Activated CD8-positive, alpha-beta T cell treated with anti-CD3 and anti-CD28 coated beads for 36 hours (primary cell): ENCODE data around the gene FRMD4B. TPM values are rescaled to one million over a fixed set of nuclear protein-coding genes. Genes with fewer than 3 reads are reported as not detected.

Experiments used
- ATAC-seq: fragments of 200-7000 bp; cut with Tn5 transposase; one replicate; pipeline ENCODE4 v1.10.0; 2021; ENCODE audit warnings: mild to moderate bottlenecking, moderate library complexity
- CTCF ChIA-PET: fragments of 350-600 bp; sonication (Branson Sonifier 250); formaldehyde crosslinking; loops from one replicate; lab custom pipeline; 2021; ENCODE audit warnings: antibody characterized with exemption; lab: Charles Lee
- POLR2A ChIA-PET: fragments of 350-600 bp; sonication (Branson Sonifier 250); formaldehyde crosslinking; loops from one replicate; lab custom pipeline; 2021; ENCODE audit warnings: antibody characterized with exemption; lab: Charles Lee
- DNase-seq: peaks from one replicate; pipeline ENCODE4 v3.0.0-alpha.2; 2020
- H3K27ac Mint-ChIP-seq: one replicate; pipeline ENCODE4 v1.8.0; 2021; ENCODE audit warnings: mild to moderate bottlenecking, mixed read lengths
- H3K27me3 Mint-ChIP-seq: one replicate; pipeline ENCODE4 v1.8.0; 2021; ENCODE audit warnings: mixed read lengths
- H3K36me3 Mint-ChIP-seq: one replicate; pipeline ENCODE4 v1.8.0; 2021; ENCODE audit warnings: low read depth, mixed read lengths
- H3K4me1 Mint-ChIP-seq: one replicate; pipeline ENCODE4 v1.8.0; 2021; ENCODE audit warnings: low read depth, mixed read lengths
- H3K4me3 Mint-ChIP-seq: one replicate; pipeline ENCODE4 v1.8.0; 2021; ENCODE audit warnings: mild to moderate bottlenecking, moderate library complexity, mixed read lengths
- H3K9me3 Mint-ChIP-seq: one replicate; pipeline ENCODE4 v1.8.0; 2021; ENCODE audit warnings: mixed read lengths
- intact Hi-C: fragments of 100-400 bp; cut with micrococcal nuclease; formaldehyde crosslinking; loops from one replicate; pipeline ENCODE4 v1.10.0; 2022
- total RNA-seq, 2 experiments: library from RNA; stranded (reverse); gene quantifications; one replicate each; pipeline ENCODE4 v1.2.3, GENCODE V29; 2021
- TF ChIP-seq, protein P1 (sequence below): fragments of 200-600 bp; IDR thresholded peaks from one replicate; pipeline ENCODE4 v1.8.0; 2022; ENCODE audit warnings: antibody characterized with exemption, mild to moderate bottlenecking

Gene FRMD4B
- total RNA-seq, 2 experiments from 2014 or later = 11.7 to 11.8 TPM

DNA sequence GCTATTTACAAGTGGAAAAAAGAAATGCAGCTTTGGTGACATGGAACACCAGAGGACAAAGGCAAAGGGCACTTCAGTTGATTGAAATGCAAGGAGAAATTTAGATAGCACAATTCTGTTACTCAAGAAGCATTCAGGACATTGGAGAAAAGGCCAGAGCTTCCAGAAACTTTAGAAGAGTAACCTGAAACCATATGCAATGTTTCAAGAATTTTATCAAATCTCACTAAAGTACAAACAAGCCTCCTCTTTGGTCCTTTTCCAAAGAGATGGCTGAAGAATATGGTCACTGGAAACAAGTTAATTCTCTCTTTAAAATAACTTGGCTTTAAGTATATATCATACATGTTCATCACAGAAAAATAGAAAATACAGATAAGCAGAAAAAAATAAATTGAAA, 248.9 kb downstream of the FRMD4B start:
- CTCF ChIA-PET = interaction anchor here (1.1 to 3.5 kb wide), 3 partner anchors 17 to 168 kb away, joined by 3 to 16 read pairs (median 11); no protein-coding TSS in a partner anchor
- POLR2A ChIA-PET = no interaction called here
- DNase-seq = no peak

DNA sequence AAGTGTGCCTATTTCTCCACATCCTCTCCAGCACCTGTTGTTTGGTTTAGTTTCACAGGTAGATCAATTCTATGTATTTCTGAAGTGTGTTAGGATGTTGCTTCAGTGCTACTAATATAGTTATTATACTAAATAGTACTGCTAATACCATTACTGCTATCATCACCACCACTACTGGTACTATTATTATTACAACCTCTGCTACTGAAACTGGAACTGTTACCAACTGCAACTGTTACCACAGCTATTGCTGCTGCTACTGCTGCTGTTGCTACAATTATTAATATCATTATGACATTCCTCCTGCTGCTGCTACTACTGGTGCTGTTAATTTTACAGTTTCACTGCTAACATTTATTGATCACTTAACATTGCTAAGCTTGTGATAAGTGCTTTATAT, 255.2 kb downstream of the FRMD4B start:
- intact Hi-C loops = no loop called here
- no peak overlapping the region for H3K27ac Mint-ChIP-seq
- ATAC-seq = no peak
- H3K27me3 Mint-ChIP-seq = peaks cover 4% of the 10 kb centered on the region
- no peaks in the 10 kb centered on the region for H3K36me3 Mint-ChIP-seq
- TF ChIP-seq, protein P1, sequence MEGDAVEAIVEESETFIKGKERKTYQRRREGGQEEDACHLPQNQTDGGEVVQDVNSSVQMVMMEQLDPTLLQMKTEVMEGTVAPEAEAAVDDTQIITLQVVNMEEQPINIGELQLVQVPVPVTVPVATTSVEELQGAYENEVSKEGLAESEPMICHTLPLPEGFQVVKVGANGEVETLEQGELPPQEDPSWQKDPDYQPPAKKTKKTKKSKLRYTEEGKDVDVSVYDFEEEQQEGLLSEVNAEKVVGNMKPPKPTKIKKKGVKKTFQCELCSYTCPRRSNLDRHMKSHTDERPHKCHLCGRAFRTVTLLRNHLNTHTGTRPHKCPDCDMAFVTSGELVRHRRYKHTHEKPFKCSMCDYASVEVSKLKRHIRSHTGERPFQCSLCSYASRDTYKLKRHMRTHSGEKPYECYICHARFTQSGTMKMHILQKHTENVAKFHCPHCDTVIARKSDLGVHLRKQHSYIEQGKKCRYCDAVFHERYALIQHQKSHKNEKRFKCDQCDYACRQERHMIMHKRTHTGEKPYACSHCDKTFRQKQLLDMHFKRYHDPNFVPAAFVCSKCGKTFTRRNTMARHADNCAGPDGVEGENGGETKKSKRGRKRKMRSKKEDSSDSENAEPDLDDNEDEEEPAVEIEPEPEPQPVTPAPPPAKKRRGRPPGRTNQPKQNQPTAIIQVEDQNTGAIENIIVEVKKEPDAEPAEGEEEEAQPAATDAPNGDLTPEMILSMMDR = no peak
- ChIA-PET POLR2A (interaction anchor here (0.7 kb wide), 1 partner anchor 80 kb away, joined by 3 read pairs; no protein-coding TSS in a partner anchor), CTCF (interaction anchor here (2.3 to 4.1 kb wide), 2 partner anchors 9 to 31 kb away, joined by 8 to 21 read pairs; partner anchors contain the start of gene LMOD3)
- H3K4me1 Mint-ChIP-seq = no peaks in the 10 kb centered on the region
- DNase-seq = no peak
- H3K4me3 Mint-ChIP-seq = no peak overlapping the region
- no peaks in the 10 kb centered on the region for H3K9me3 Mint-ChIP-seq

More for the DNA sequence above, 248.9 kb downstream of the FRMD4B start:
- H3K36me3 Mint-ChIP-seq = no peaks in the 10 kb centered on the region
- TF ChIP-seq, protein P1 = no peak
- H3K4me3 Mint-ChIP-seq = no peak overlapping the region
- no peaks in the 10 kb centered on the region for H3K4me1 Mint-ChIP-seq
- intact Hi-C loops = no loop called here
- peaks cover 3% of the 10 kb centered on the region for H3K27me3 Mint-ChIP-seq
- ATAC-seq = no peak
- no peak overlapping the region for H3K27ac Mint-ChIP-seq
- H3K9me3 Mint-ChIP-seq = no peaks in the 10 kb centered on the region

DNA sequence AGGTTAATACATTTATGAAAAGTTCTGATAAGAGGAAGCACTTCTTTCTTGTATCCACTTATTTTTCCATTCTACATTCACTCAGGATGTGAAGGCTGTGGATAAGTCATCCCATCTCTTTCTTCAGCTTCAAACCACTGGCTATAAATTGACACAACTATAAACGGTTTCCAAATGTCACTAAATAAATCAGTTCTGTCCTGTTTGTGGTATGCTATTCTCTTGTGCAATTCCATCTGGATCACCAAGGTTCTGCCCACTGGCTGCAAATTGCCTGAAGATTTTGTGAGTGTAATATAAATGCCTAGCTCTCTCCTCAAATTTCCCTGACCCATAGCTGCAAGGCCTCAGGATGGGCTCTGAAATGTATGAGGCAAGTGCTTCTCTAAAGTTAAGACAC, 256.4 kb downstream of the FRMD4B start:
- no peak overlapping the region for H3K27ac Mint-ChIP-seq
- intact Hi-C loops = loop anchor here (10.0 kb wide), 1 partner anchor 295 kb away; no protein-coding TSS in a partner anchor
- no peaks in the 10 kb centered on the region for H3K36me3 Mint-ChIP-seq
- DNase-seq = no peak
- ChIA-PET CTCF (interaction anchor here (1.9 to 4.1 kb wide), 2 partner anchors 8 to 10 kb away, joined by 6 to 21 read pairs; partner anchors contain the start of gene LMOD3), POLR2A (no interaction called here)
- no peaks in the 10 kb centered on the region for H3K9me3 Mint-ChIP-seq
- TF ChIP-seq, protein P1 = no peak
- H3K4me1 Mint-ChIP-seq = no peaks in the 10 kb centered on the region
- peaks cover 2% of the 10 kb centered on the region for H3K27me3 Mint-ChIP-seq
- ATAC-seq = no peak
- no peak overlapping the region for H3K4me3 Mint-ChIP-seq

DNA sequence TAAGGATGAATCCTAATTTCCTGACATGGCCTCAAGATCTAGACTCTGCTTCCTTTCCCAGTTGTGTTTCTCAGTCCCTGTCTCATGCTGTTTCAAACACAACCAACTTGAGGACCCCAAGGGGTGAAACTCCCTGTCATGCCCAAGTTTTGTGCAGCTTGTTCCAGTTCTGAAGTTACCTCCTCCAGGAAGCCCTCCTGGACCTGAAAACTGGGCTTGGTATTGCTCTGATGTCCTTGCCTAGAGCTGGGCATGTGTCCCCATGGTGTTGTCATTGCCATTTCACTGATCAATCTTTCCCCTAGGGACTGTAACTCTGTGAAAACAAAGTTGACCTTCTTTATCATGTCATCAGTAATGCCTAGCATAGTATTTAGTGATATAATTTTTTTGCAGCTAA, 257.4 kb downstream of the FRMD4B start:
- DNase-seq (no peak), ATAC-seq (no peak)
- TF ChIP-seq, protein P1 = no peak
- intact Hi-C loops = loop anchor here (10.0 kb wide), 1 partner anchor 296 kb away; no protein-coding TSS in a partner anchor
- Mint-ChIP-seq H3K27me3 (peaks cover 2% of the 10 kb centered on the region), H3K36me3 (no peaks in the 10 kb centered on the region), H3K27ac (no peak overlapping the region), H3K4me3 (no peak overlapping the region), H3K4me1 (no peaks in the 10 kb centered on the region), H3K9me3 (no peaks in the 10 kb centered on the region)
- ChIA-PET CTCF (interaction anchor here (0.9 to 1.9 kb wide), 2 partner anchors 9 to 178 kb away, joined by 3 to 6 read pairs; no protein-coding TSS in a partner anchor), POLR2A (no interaction called here)

DNA sequence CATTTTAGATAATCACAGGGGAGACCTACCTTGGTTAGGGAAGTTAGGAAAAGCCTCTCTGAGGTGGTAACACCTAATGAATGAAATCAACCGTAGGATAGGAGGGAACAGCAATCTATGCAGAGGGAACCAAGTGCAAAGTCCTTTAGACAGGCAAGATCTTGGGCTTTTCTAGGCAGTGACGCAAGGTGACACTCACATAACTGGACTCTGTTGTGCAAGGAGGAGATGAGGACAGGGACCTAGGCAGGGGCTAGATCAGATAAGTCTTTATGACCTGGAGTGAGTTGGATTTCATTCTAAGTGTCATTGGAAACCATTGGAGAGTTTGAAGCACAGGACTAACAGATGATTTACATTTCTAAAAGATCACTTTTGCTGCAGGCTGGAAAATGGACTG, 258.9 kb downstream of the FRMD4B start:
- no peak overlapping the region for H3K27ac Mint-ChIP-seq
- H3K36me3 Mint-ChIP-seq = no peaks in the 10 kb centered on the region
- DNase-seq = no peak
- TF ChIP-seq, protein P1 = no peak
- ChIA-PET POLR2A (no interaction called here), CTCF (interaction anchor here (0.8 to 1.4 kb wide), 3 partner anchors 35 to 179 kb away, joined by 3 to 4 read pairs (median 3); no protein-coding TSS in a partner anchor)
- peaks cover 2% of the 10 kb centered on the region for H3K27me3 Mint-ChIP-seq
- H3K9me3 Mint-ChIP-seq = no peaks in the 10 kb centered on the region
- H3K4me3 Mint-ChIP-seq = no peak overlapping the region
- intact Hi-C loops = loop anchor here (10.0 kb wide), 1 partner anchor 298 kb away; no protein-coding TSS in a partner anchor
- H3K4me1 Mint-ChIP-seq = no peaks in the 10 kb centered on the region
- ATAC-seq = no peak
